ENCODE results near the gene TTC39C. TPM values are rescaled to one million over a fixed set of nuclear protein-coding genes. Genes with fewer than 3 reads are reported as not detected.

Gene TTC39C
- total RNA-seq, 1 donor from 2014 or later = 12.8 TPM

DNA sequence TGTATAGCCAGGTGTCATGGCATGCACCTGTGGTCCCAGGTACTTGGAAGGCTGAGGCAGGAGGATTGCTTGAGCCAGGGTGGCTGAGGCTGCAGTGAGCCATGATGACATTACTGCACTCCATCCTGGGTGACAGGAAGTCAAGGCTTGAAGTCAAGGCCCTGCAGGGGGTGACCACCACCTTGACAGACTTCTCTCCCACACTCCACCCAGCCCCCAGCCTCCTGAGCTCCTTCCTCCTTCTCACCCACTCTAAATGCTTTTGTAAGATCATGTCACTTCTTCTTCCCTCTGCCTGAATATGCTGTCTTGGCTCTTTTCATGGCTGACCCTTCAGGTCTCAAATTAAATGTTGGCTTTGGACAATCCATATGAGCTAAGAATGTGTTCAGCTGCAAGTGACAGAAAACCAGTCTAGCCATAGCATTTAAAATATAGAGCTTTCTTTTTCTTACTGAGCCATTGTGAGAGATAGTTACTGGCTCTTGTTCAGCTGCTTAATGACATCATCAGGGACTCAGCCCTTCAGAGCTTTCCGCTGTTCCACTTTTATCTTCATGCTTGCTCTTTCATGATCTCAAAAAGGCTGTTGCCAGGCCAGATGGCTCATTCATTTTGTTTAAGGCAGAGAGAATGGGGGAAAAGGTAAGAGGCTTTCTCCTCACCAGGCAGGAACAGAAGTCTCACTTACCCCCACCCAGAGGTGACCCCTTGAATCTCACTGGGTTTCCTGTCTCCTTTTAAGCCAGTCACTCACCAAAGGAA, 36.7 kb upstream of the TTC39C start:
- Mint-ChIP-seq H3K27ac (ENCODE audit: unreplicated experiment) (peak overlapping the region; percentile 59), H3K36me3 (ENCODE audit: low read depth, unreplicated experiment) (no peaks in the 10 kb centered on the region), H3K27me3 (ENCODE audit: low read depth, unreplicated experiment) (peaks cover 6% of the 10 kb centered on the region), H3K9me3 (ENCODE audit: unreplicated experiment) (peaks cover 14% of the 10 kb centered on the region), H3K4me1 (ENCODE audit: low read depth, unreplicated experiment) (peaks cover 18% of the 10 kb centered on the region), H3K4me3 (ENCODE audit: unreplicated experiment) (no peak overlapping the region)
- Histone ChIP-seq H3K79me2 (ENCODE audit: insufficient read depth, low read length) (no peaks in the 10 kb centered on the region), H3K27ac (ENCODE audit: low read depth, low read length) (no peak overlapping the region), H3K4me1 (ENCODE audit: insufficient read depth, low read length) (peaks cover 16% of the 10 kb centered on the region), H3K9me3 (ENCODE audit: insufficient read depth, low read depth, low read length) (no peaks in the 10 kb centered on the region), H3K4me3 (ENCODE audit: insufficient read depth, low read depth, low read length) (no peak overlapping the region), H3K36me3 (ENCODE audit: insufficient read depth, low read length) (no peaks in the 10 kb centered on the region), H4K20me1 (ENCODE audit: insufficient read depth, low read length) (no peaks in the 10 kb centered on the region), H3K27me3 (ENCODE audit: insufficient read depth, low read length) (no peaks in the 10 kb centered on the region), H2AFZ (ENCODE audit: low read depth, low read length) (no peak overlapping the region), H3K9ac (ENCODE audit: low read length) (no peak overlapping the region), H3K4me2 (ENCODE audit: low read length) (no peak overlapping the region)
- FAIRE-seq (no peak), DNase-seq (ENCODE audit: low read depth) (peak; percentile 50)
- no peak for TF ChIP-seq CTCF (IDR thresholded peaks at IDR 0.05; ENCODE audit: insufficient read depth, low read depth, low read length)
- TF ChIP-seq EZH2 (IDR thresholded peaks at IDR 0.05; ENCODE audit: insufficient read depth, low read length) = no peak

- H3K27ac ChIP-seq (ENCODE audit: low read depth, low read length) = no peak overlapping the region
Observed at GRCh38 chr18:23981369-23981980, 33.1 kb upstream of the TTC39C start.

More at GRCh38 chr18:23981369-23981980, 33.1 kb upstream of the TTC39C start:
- no peak overlapping the region for H3K27ac Mint-ChIP-seq (ENCODE audit: unreplicated experiment)
- Histone ChIP-seq H3K9me3 (ENCODE audit: insufficient read depth, low read depth, low read length) (no peaks in the 10 kb centered on the region), H4K20me1 (ENCODE audit: insufficient read depth, low read length) (no peaks in the 10 kb centered on the region), H3K27me3 (ENCODE audit: insufficient read depth, low read length) (no peaks in the 10 kb centered on the region), H3K79me2 (ENCODE audit: insufficient read depth, low read length) (no peaks in the 10 kb centered on the region), H3K4me3 (ENCODE audit: insufficient read depth, low read depth, low read length) (no peak overlapping the region), H3K9ac (ENCODE audit: low read length) (peak overlapping the region; percentile 57), H2AFZ (ENCODE audit: low read depth, low read length) (peak overlapping the region; percentile 72), H3K36me3 (ENCODE audit: insufficient read depth, low read length) (no peaks in the 10 kb centered on the region), H3K4me1 (ENCODE audit: insufficient read depth, low read length) (peaks cover 17% of the 10 kb centered on the region), H3K4me2 (ENCODE audit: low read length) (peak overlapping the region; percentile 75)
- DNase-seq (ENCODE audit: low read depth) (no peak), FAIRE-seq (no peak)
- peaks cover 8% of the 10 kb centered on the region for H3K9me3 Mint-ChIP-seq (ENCODE audit: unreplicated experiment)
- peaks cover 18% of the 10 kb centered on the region for H3K4me1 Mint-ChIP-seq (ENCODE audit: low read depth, unreplicated experiment)
- no peak for TF ChIP-seq CTCF (IDR thresholded peaks at IDR 0.05; ENCODE audit: insufficient read depth, low read depth, low read length)
- H3K27me3 Mint-ChIP-seq (ENCODE audit: low read depth, unreplicated experiment) = peaks cover 6% of the 10 kb centered on the region
- no peak overlapping the region for H3K4me3 Mint-ChIP-seq (ENCODE audit: unreplicated experiment)
- H3K36me3 Mint-ChIP-seq (ENCODE audit: low read depth, unreplicated experiment) = no peaks in the 10 kb centered on the region

Data from astrocyte (in vitro differentiated cells and primary cell).